ENCODE measurements around the gene CLIC4. TPM values are rescaled to one million over a fixed set of nuclear protein-coding genes. Genes with fewer than 3 reads are reported as not detected.

Gene CLIC4
- total RNA-seq, 4 donors from 2014 or later = 205 to 309 (median 292) TPM

Small RNAs within 50 kb of the gene (small RNA-seq; reads per million reads assigned to genes)
- gene RNU6-1208P = not detected

Other genes starting within 250 kb of the CLIC4 start
- 10 to 100 TPM in 1 of 4 donors, 1 to 10 TPM in 3; 2.9 to 10.1 (median 4.1) TPM for gene RCAN3, start 242.6 kb upstream of the CLIC4 start, total RNA-seq
- gene NCMAP, start 189.4 kb upstream of the CLIC4 start, total RNA-seq = under 1 TPM in 1 of 4 donors, not detected in 3; 0.16 TPM
- 100 to 1,000 TPM in 1 of 4 donors, 10 to 100 TPM in 3; 61.6 to 101 (median 89.0) TPM for gene SRRM1, start 102.1 kb upstream of the CLIC4 start, total RNA-seq
- 1 to 10 TPM; 1.6 to 6.7 (median 3.8) TPM for gene RUNX3, start 184.8 kb downstream of the CLIC4 start, total RNA-seq